Fibroblast of skin of back (primary cell): ENCODE results near the gene GLCE.
"Not testable (repeated sequence)": the region's sequence is repeated elsewhere in the genome, so short reads cannot be mapped to it uniquely, and the experiment has no call there.

Source experiments
- DNase-seq: peaks from one replicate; pipeline ENCODE4 v3.0.0-alpha.2; 2013

GLCE gene

GRCh38 chr15:69161079-69161877 is 843 bp downstream of the GLCE start:
- DNase-seq, result peak; percentile 23

GRCh38 chr15:69161878-69162213 is 1.4 kb downstream of the GLCE start:
- no peak for DNase-seq

GRCh38 chr15:69163141-69163669 is 2.8 kb downstream of the GLCE start:
- DNase-seq, result no peak

GRCh38 chr15:69164807-69165636 is 4.6 kb downstream of the GLCE start:
- DNase-seq, result peak; percentile 16

- DNase-seq, result no peak
These were observed 5.2 kb downstream of the GLCE start for GRCh38 chr15:69165637-69166025.

- DNase-seq, result no peak
These were observed 6.9 kb downstream of the GLCE start for GRCh38 chr15:69167218-69167846.

GRCh38 chr15:69168361-69168760 is 7.9 kb downstream of the GLCE start:
- DNase-seq, result not testable (repeated sequence)

GRCh38 chr15:69169540-69169939 is 9.1 kb downstream of the GLCE start:
- DNase-seq, result not testable (repeated sequence)

- no peak for DNase-seq
These were observed 10.2 kb downstream of the GLCE start for GRCh38 chr15:69170597-69170996.

GRCh38 chr15:69172847-69173246 is 12.4 kb downstream of the GLCE start:
- DNase-seq, result no peak

GRCh38 chr15:69175536-69175935 is 15.1 kb downstream of the GLCE start:
- DNase-seq, result no peak

- peak; percentile 3 for DNase-seq
These were observed 21.0 kb downstream of the GLCE start for GRCh38 chr15:69181424-69181823.

- DNase-seq, result no peak
These were observed 24.8 kb downstream of the GLCE start for GRCh38 chr15:69185216-69185615.

GRCh38 chr15:69185706-69186105 is 25.3 kb downstream of the GLCE start:
- DNase-seq, result no peak

- no peak for DNase-seq
These were observed 28.7 kb downstream of the GLCE start for GRCh38 chr15:69189157-69189556.

- no peak for DNase-seq
These were observed 29.7 kb downstream of the GLCE start for GRCh38 chr15:69190091-69190490.

GRCh38 chr15:69190504-69190903 is 30.1 kb downstream of the GLCE start:
- DNase-seq, result no peak

GRCh38 chr15:69194025-69194827 is 33.8 kb downstream of the GLCE start:
- peak; percentile 55 for DNase-seq

- peak; percentile 1 for DNase-seq
These were observed 34.4 kb downstream of the GLCE start for GRCh38 chr15:69194854-69195253.

- DNase-seq, result no peak
These were observed 40.7 kb downstream of the GLCE start for GRCh38 chr15:69200832-69201745.

- no peak for DNase-seq
These were observed 45.6 kb downstream of the GLCE start for GRCh38 chr15:69206079-69206478.
